ENCODE data around the gene NR2E1.

Gene NR2E1

GRCh38 chr6:108165714-108166663 is at the start of gene NR2E1:
NR2E1 (plus strand) TSS chr6:108166022; CDS start chr6:108166766, 744 bp downstream.
- DNase-seq = peak; percentile 39

GRCh38 chr6:108116546-108117426 is 49.0 kb upstream of the NR2E1 start:
- DNase-seq = no peak

GRCh38 chr6:108117427-108118358 is 48.1 kb upstream of the NR2E1 start:
- peak; percentile 8 for DNase-seq

- no peak for DNase-seq
Observed at GRCh38 chr6:108118359-108118724, 47.5 kb upstream of the NR2E1 start.

- DNase-seq = no peak
Observed at GRCh38 chr6:108118810-108119768, 46.7 kb upstream of the NR2E1 start.

- no peak for DNase-seq
Observed at GRCh38 chr6:108119769-108120141, 46.1 kb upstream of the NR2E1 start.

GRCh38 chr6:108120311-108120710 is 45.5 kb upstream of the NR2E1 start:
- DNase-seq = no peak

GRCh38 chr6:108121612-108122011 is 44.2 kb upstream of the NR2E1 start:
- no peak for DNase-seq

- no peak for DNase-seq
Observed at GRCh38 chr6:108123481-108123929, 42.3 kb upstream of the NR2E1 start.

- DNase-seq = no peak
Observed at GRCh38 chr6:108123946-108124345, 41.9 kb upstream of the NR2E1 start.

GRCh38 chr6:108127056-108127455 is 38.8 kb upstream of the NR2E1 start:
- DNase-seq = no peak

- no peak for DNase-seq
Observed at GRCh38 chr6:108127826-108128225, 38.0 kb upstream of the NR2E1 start.

- DNase-seq = no peak
Observed at GRCh38 chr6:108130262-108130661, 35.6 kb upstream of the NR2E1 start.

GRCh38 chr6:108132863-108133262 is 33.0 kb upstream of the NR2E1 start:
- no peak for DNase-seq

- DNase-seq = peak; percentile 42
Observed at GRCh38 chr6:108133594-108134179, 32.1 kb upstream of the NR2E1 start.

- no peak for DNase-seq
Observed at GRCh38 chr6:108134213-108134970, 31.4 kb upstream of the NR2E1 start.

- DNase-seq = no peak
Observed at GRCh38 chr6:108142240-108142639, 23.6 kb upstream of the NR2E1 start.

GRCh38 chr6:108145639-108146038 is 20.2 kb upstream of the NR2E1 start:
- no peak for DNase-seq

- no peak for DNase-seq
Observed at GRCh38 chr6:108152446-108152845, 13.4 kb upstream of the NR2E1 start.
